ENCODE data around the gene HCN4. TPM values are rescaled to one million over a fixed set of nuclear protein-coding genes. Genes with fewer than 3 reads are reported as not detected.
"Not testable (repeated sequence)": the region's sequence is repeated elsewhere in the genome, so short reads cannot be mapped to it uniquely, and the experiment has no call there.

The HCN4 gene
- total RNA-seq: not detected

GRCh38 chr15:73368301-73369136, at the start of gene HCN4:
Gene HCN4 (minus strand): TSS chr15:73368958. CDS start chr15:73368270, 688 bp downstream.
- peak within 1 kb of the TSS in 1 of 2 donors; percentile 24 for H3K4me3 Mint-ChIP-seq
- no peak for DNase-seq
- no peaks in the 10 kb centered on the region for H3K9me3 Mint-ChIP-seq
- H3K36me3 Mint-ChIP-seq (ENCODE audit: insufficient read depth in 2 of 2): no peaks in the 10 kb centered on the region
- peaks cover 58% of the 10 kb centered on the region for H3K27me3 Mint-ChIP-seq (ENCODE audit: low read depth)
- ATAC-seq (replicated peaks in 1 of 2): no peak
- H3K4me1 Mint-ChIP-seq (ENCODE audit: low read depth): no peaks in the 10 kb centered on the region
- H3K27ac Mint-ChIP-seq: no peak within 1 kb of the TSS

DNA sequence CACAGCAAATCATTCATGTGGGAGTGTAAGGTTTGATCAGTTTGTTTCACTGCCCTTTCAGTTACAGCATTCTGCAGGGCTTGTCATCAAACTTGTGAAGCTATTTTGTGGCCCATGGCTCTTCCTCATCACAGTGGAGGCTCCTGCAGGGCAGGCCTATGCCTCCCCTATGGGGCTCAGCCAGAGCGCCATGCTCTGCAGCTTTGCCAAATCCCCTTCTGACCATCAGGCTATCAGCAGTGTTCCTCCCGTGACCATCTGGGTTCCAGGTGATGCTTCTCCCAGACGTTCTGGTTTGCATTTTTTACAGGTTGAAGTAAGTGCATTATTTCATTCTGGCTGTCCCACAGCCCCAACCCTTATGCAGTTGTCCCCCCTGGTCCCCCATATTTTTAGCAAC, 46.1 kb upstream of the HCN4 start:
- H3K36me3 Mint-ChIP-seq (ENCODE audit: insufficient read depth in 2 of 2): no peaks in the 10 kb centered on the region
- no peak overlapping the region for H3K4me3 Mint-ChIP-seq
- no peaks in the 10 kb centered on the region for H3K27me3 Mint-ChIP-seq (ENCODE audit: low read depth)
- no peaks in the 10 kb centered on the region for H3K9me3 Mint-ChIP-seq
- ATAC-seq (replicated peaks in 1 of 2) (no peak), DNase-seq (no peak)
- no peak overlapping the region for H3K27ac Mint-ChIP-seq
- H3K4me1 Mint-ChIP-seq (ENCODE audit: low read depth): no peaks in the 10 kb centered on the region

GRCh38 chr15:73403171-73403570, 34.4 kb upstream of the HCN4 start:
- Mint-ChIP-seq H3K27ac (no peak overlapping the region), H3K36me3 (ENCODE audit: insufficient read depth in 2 of 2) (no peaks in the 10 kb centered on the region), H3K4me1 (ENCODE audit: low read depth) (no peaks in the 10 kb centered on the region), H3K9me3 (no peaks in the 10 kb centered on the region), H3K27me3 (ENCODE audit: low read depth) (peaks cover 17% of the 10 kb centered on the region), H3K4me3 (no peak overlapping the region)
- DNase-seq (no peak), ATAC-seq (replicated peaks in 1 of 2) (no peak)

- not testable (repeated sequence) for H3K27me3 Mint-ChIP-seq (ENCODE audit: low read depth); DNase-seq; H3K4me1 Mint-ChIP-seq (ENCODE audit: low read depth); H3K27ac Mint-ChIP-seq; H3K9me3 Mint-ChIP-seq; H3K36me3 Mint-ChIP-seq (ENCODE audit: insufficient read depth in 2 of 2); ATAC-seq (replicated peaks in 1 of 2); H3K4me3 Mint-ChIP-seq
These were observed 31.5 kb upstream of the HCN4 start for GRCh38 chr15:73400222-73400621.

DNA sequence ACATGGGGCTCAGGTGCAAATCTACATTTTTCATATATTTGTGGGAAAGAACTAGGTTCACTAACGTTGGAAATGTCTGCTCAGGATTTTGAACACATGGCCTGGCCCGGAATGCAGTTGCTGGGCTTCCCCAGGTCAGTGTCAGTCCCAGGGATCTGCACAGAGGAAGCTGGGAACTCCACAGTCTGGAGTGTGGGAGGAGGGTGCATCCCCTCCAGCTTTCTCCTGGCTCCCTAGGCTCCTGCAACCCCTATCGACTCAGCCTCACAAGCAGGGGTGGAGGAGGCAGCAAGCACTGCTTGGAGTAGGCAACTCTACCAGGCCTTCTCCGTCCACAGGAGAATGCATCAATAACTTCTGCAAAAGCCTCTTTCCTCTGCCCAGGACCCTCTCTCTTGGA, 30.1 kb upstream of the HCN4 start:
- Mint-ChIP-seq H3K27me3 (ENCODE audit: low read depth) (peaks cover under 1% of the 10 kb centered on the region), H3K9me3 (no peaks in the 10 kb centered on the region), H3K4me3 (no peak overlapping the region), H3K4me1 (ENCODE audit: low read depth) (no peaks in the 10 kb centered on the region), H3K36me3 (ENCODE audit: insufficient read depth in 2 of 2) (no peaks in the 10 kb centered on the region), H3K27ac (no peak overlapping the region)
- ATAC-seq (replicated peaks in 1 of 2) (no peak), DNase-seq (no peak)

- Mint-ChIP-seq H3K36me3 (ENCODE audit: insufficient read depth in 2 of 2) (no peaks in the 10 kb centered on the region), H3K9me3 (no peaks in the 10 kb centered on the region), H3K4me1 (ENCODE audit: low read depth) (no peaks in the 10 kb centered on the region), H3K27me3 (ENCODE audit: low read depth) (peaks cover 13% of the 10 kb centered on the region), H3K4me3 (no peak overlapping the region), H3K27ac (no peak overlapping the region)
- no peak for DNase-seq
- ATAC-seq (replicated peaks in 1 of 2): no peak
These were observed 28.7 kb upstream of the HCN4 start for GRCh38 chr15:73397461-73397860.

DNA sequence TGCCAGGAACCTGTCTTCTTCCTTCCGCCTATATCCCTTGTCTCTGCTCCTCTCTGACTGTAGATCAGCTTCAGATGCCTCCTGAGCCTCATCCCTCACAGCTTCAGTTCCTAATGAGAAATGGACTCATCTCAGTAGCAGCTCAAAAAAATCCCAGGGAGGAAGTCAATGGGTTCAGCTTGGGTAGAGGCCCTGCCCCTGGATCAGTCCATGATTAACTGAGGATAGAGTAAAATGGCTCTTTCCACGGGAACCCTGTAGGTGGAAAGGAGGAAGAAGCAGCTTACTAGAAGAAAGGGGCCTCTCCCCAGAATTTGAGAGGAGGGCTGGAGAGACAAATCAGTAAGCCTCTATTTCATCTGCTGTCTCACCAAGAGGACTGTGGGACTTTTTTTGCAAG, 26.9 kb upstream of the HCN4 start:
- Mint-ChIP-seq H3K36me3 (ENCODE audit: insufficient read depth in 2 of 2) (no peaks in the 10 kb centered on the region), H3K9me3 (no peaks in the 10 kb centered on the region), H3K4me3 (no peak overlapping the region), H3K27me3 (ENCODE audit: low read depth) (peaks cover 29% of the 10 kb centered on the region), H3K4me1 (ENCODE audit: low read depth) (no peaks in the 10 kb centered on the region), H3K27ac (no peak overlapping the region)
- ATAC-seq (replicated peaks in 1 of 2): no peak
- no peak for DNase-seq

DNA sequence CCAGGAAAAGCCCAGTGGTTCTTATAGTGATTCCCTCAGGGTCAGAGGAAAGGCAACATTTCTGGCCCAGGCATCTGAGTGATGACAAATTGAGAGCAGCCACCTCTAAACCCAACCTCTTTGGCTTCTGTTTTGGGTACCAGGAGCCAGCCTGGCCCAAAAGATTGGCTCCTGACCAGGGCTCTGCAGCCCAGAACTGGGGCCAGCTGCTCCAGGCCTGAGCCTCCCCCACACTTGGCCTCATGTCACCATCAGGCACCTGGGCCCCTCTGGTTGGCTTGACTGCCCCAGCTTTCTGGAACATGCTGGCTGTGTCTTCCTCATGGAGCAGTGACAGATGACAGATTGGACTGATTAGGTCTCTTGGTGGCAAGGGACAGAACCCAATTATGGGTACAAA, 26.0 kb upstream of the HCN4 start:
- no peak overlapping the region for H3K27ac Mint-ChIP-seq
- H3K4me3 Mint-ChIP-seq: no peak overlapping the region
- DNase-seq (no peak), ATAC-seq (replicated peaks in 1 of 2) (no peak)
- H3K27me3 Mint-ChIP-seq (ENCODE audit: low read depth): peaks cover 29% of the 10 kb centered on the region
- no peaks in the 10 kb centered on the region for H3K4me1 Mint-ChIP-seq (ENCODE audit: low read depth)
- H3K9me3 Mint-ChIP-seq: no peaks in the 10 kb centered on the region
- no peaks in the 10 kb centered on the region for H3K36me3 Mint-ChIP-seq (ENCODE audit: insufficient read depth in 2 of 2)

- no peaks in the 10 kb centered on the region for H3K9me3 Mint-ChIP-seq
- no peak for ATAC-seq (replicated peaks in 1 of 2)
- no peaks in the 10 kb centered on the region for H3K4me1 Mint-ChIP-seq (ENCODE audit: low read depth)
- H3K27me3 Mint-ChIP-seq (ENCODE audit: low read depth): peaks cover 29% of the 10 kb centered on the region
- no peak overlapping the region for H3K27ac Mint-ChIP-seq
- no peak overlapping the region for H3K4me3 Mint-ChIP-seq
- no peaks in the 10 kb centered on the region for H3K36me3 Mint-ChIP-seq (ENCODE audit: insufficient read depth in 2 of 2)
- no peak for DNase-seq
These were observed 24.6 kb upstream of the HCN4 start for GRCh38 chr15:73393336-73393735.

DNA sequence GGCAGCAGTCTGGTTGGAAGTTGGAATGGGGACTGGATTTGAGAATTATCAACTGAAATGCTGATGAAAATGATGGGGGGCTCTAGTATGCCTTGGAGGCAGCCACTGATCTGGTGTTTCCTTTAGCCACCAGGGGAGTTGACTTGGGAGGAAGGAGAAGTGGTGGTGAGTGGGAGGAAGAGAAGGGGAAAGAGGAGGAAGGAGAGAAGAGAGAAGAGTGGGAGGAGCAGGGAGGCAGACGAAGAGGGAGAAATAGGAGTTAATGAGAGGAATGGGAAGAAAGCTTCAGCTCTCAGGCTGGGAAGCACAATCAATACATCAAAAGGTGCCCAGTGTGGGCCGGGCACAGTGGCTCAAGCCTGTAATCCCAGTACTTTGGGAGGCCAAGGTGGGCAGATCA, 23.3 kb upstream of the HCN4 start:
- Mint-ChIP-seq H3K4me1 (ENCODE audit: low read depth) (no peaks in the 10 kb centered on the region), H3K4me3 (no peak overlapping the region), H3K9me3 (no peaks in the 10 kb centered on the region), H3K27me3 (ENCODE audit: low read depth) (peaks cover 29% of the 10 kb centered on the region), H3K27ac (no peak overlapping the region), H3K36me3 (ENCODE audit: insufficient read depth in 2 of 2) (no peaks in the 10 kb centered on the region)
- DNase-seq: no peak
- ATAC-seq (replicated peaks in 1 of 2): no peak

GRCh38 chr15:73391128-73391872, 22.5 kb upstream of the HCN4 start:
- no peak for DNase-seq
- H3K4me1 Mint-ChIP-seq (ENCODE audit: low read depth): no peaks in the 10 kb centered on the region
- ATAC-seq (replicated peaks in 1 of 2): no peak
- no peaks in the 10 kb centered on the region for H3K36me3 Mint-ChIP-seq (ENCODE audit: insufficient read depth in 2 of 2)
- H3K9me3 Mint-ChIP-seq: no peaks in the 10 kb centered on the region
- H3K27ac Mint-ChIP-seq: no peak overlapping the region
- no peak overlapping the region for H3K4me3 Mint-ChIP-seq
- H3K27me3 Mint-ChIP-seq (ENCODE audit: low read depth): peaks cover 29% of the 10 kb centered on the region

- no peaks in the 10 kb centered on the region for H3K9me3 Mint-ChIP-seq
These were observed 21.3 kb upstream of the HCN4 start for GRCh38 chr15:73389971-73390544.

DNA sequence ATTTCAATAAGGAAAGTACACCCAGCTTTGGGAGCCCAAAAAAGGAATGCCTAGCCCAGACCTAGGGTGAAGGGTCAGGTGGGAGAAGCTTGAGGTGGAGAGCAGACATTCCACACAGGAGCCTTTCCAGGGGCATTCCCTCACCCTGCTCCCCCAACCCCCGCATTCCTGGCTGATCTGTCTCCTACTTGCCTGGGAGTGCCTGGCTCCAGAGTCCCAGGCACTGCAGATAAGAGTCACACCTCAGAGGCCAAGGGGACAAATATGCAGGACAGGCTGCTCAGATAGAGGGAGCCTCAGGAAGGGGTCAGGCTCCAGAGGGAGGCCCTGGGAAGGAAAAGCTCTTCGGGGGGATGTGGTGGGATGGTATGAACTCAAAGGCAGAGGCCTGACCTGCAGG, 20.8 kb upstream of the HCN4 start:
- H3K27me3 Mint-ChIP-seq (ENCODE audit: low read depth): peaks cover 42% of the 10 kb centered on the region
- no peaks in the 10 kb centered on the region for H3K9me3 Mint-ChIP-seq
- no peak overlapping the region for H3K27ac Mint-ChIP-seq
- H3K4me3 Mint-ChIP-seq: no peak overlapping the region
- H3K36me3 Mint-ChIP-seq (ENCODE audit: insufficient read depth in 2 of 2): no peaks in the 10 kb centered on the region
- H3K4me1 Mint-ChIP-seq (ENCODE audit: low read depth): no peaks in the 10 kb centered on the region
- DNase-seq (no peak), ATAC-seq (replicated peaks in 1 of 2) (no peak)

More at GRCh38 chr15:73389971-73390544, 21.3 kb upstream of the HCN4 start:
- Mint-ChIP-seq H3K27me3 (ENCODE audit: low read depth) (peaks cover 40% of the 10 kb centered on the region), H3K36me3 (ENCODE audit: insufficient read depth in 2 of 2) (no peaks in the 10 kb centered on the region), H3K4me1 (ENCODE audit: low read depth) (no peaks in the 10 kb centered on the region), H3K4me3 (no peak overlapping the region), H3K27ac (no peak overlapping the region)
- no peak for DNase-seq
- ATAC-seq (replicated peaks in 1 of 2): no peak
